HepG2 (cell line): ENCODE results near the gene OST4. TPM values are rescaled to one million over a fixed set of nuclear protein-coding genes. Genes with fewer than 3 reads are reported as not detected.
A peak's percentile ranks its signal among the peaks of the same experiment; 100 is the strongest.

Experiments used
- FLYWCH1 ChIP-seq: sonication (generic); formaldehyde crosslinking; IDR thresholded peaks from 2 replicates; pipeline ENCODE4 v1.8.1; 2023; ENCODE audit warnings: mild to moderate bottlenecking, missing genetic modification reagents
- GABPA ChIP-seq, 2 experiments: IDR thresholded peaks; 2 replicates each; pipeline ENCODE4 v1.6.1; 2011 to 2016; ENCODE audit warnings: low read depth in 2 of 2, low read length in 1 of 2, missing biosample characterization in 1 of 2, missing genetic modification characterization in 1 of 2
- NR2F1 ChIP-seq, 2 experiments: fragments of 450-650 bp in 1 of 2; formaldehyde crosslinking in 1 of 2; IDR thresholded peaks; 2 replicates each; pipeline versions ENCODE4 v1.5.0 to v1.6.1; 2016 to 2020; ENCODE audit warnings: mild to moderate bottlenecking in 1 of 2, missing compliant biosample characterization in 1 of 2, missing genetic modification reagents in 1 of 2, moderate library complexity in 1 of 2
- PAXIP1 ChIP-seq: sonication (generic); formaldehyde crosslinking; conservative IDR thresholded peaks from 2 replicates; pipeline ENCODE4 v1.4.0; 2020; ENCODE audit warnings: mild to moderate bottlenecking, missing genetic modification reagents, moderate library complexity
- PBX2 ChIP-seq: IDR thresholded peaks from 2 replicates; pipeline ENCODE4 v1.6.1; 2016; ENCODE audit warnings: control low read depth
- PHF21A ChIP-seq: sonication (generic); formaldehyde crosslinking; IDR thresholded peaks from 2 replicates; pipeline ENCODE4 v1.5.0; 2020; ENCODE audit warnings: mild to moderate bottlenecking, missing genetic modification reagents
- PREB ChIP-seq: sonication (generic); formaldehyde crosslinking; IDR thresholded peaks from 2 replicates; pipeline ENCODE4 v1.4.0; 2020; ENCODE audit warnings: missing genetic modification reagents
- RFX5 ChIP-seq: IDR thresholded peaks from 2 replicates; pipeline ENCODE4 v1.6.1; 2011; ENCODE audit warnings: low read depth, low read length, improper control_type of control experiment
- SIN3A ChIP-seq: IDR thresholded peaks from 2 replicates; pipeline ENCODE4 v1.6.1; 2011; ENCODE audit warnings: low read depth, mild to moderate bottlenecking, control low read depth, low read length, borderline replicate concordance
- SKI ChIP-seq: fragments of 450-650 bp; IDR thresholded peaks from one replicate; pipeline ENCODE4 v1.6.1; 2018; ENCODE audit warnings: mild to moderate bottlenecking; ENCODE audit not compliant: partially characterized antibody
- TEAD3 ChIP-seq: optimal IDR thresholded peaks from 2 replicates; pipeline ENCODE3; 2016; ENCODE audit warnings: borderline replicate concordance
- THAP11 ChIP-seq: IDR thresholded peaks from 2 replicates; pipeline ENCODE4 v1.6.1; 2016; ENCODE audit warnings: missing biosample characterization, missing genetic modification reagents
- THAP9 ChIP-seq: sonication (generic); formaldehyde crosslinking; IDR thresholded peaks from 2 replicates; pipeline ENCODE4; 2020; ENCODE audit warnings: missing genetic modification reagents, mild to moderate bottlenecking, borderline replicate concordance
- TRIM24 ChIP-seq: sonication (generic); formaldehyde crosslinking; IDR thresholded peaks from 2 replicates; pipeline ENCODE4 v1.8.0; 2022; ENCODE audit warnings: mild to moderate bottlenecking, missing genetic modification reagents
- ZNF550 ChIP-seq: sonication (generic); formaldehyde crosslinking; IDR thresholded peaks from 2 replicates; pipeline ENCODE4 v1.4.0; 2020; ENCODE audit warnings: mild to moderate bottlenecking, missing genetic modification reagents, borderline replicate concordance
- ZNF766 ChIP-seq: sonication (generic); formaldehyde crosslinking; IDR thresholded peaks from 2 replicates; pipeline ENCODE4 v1.5.0; 2020; ENCODE audit warnings: missing genetic modification reagents, borderline replicate concordance
- ZNF772 ChIP-seq: sonication (generic); formaldehyde crosslinking; IDR thresholded peaks from 2 replicates; pipeline ENCODE4 v1.5.0; 2020; ENCODE audit warnings: mild to moderate bottlenecking, missing genetic modification reagents
- ZNF773 ChIP-seq: sonication (generic); formaldehyde crosslinking; IDR thresholded peaks from 2 replicates; pipeline ENCODE4 v1.4.0; 2020; ENCODE audit warnings: missing genetic modification reagents, borderline replicate concordance
- ZSCAN9 ChIP-seq: IDR thresholded peaks from 2 replicates; pipeline ENCODE4 v1.6.1; 2016; ENCODE audit warnings: borderline replicate concordance
- polyA plus RNA-seq, 8 experiments: library from polyadenylated mRNA; depleted of rRNA in 3 of 8; stranded (reverse) in 7 of 8; unstranded in 1 of 8; fragments of >200 nt; fragmentation: Illumina TruSeq in 4 of 8; extraction: Trizol in 4 of 8; gene quantifications; 2 replicates each; pipeline versions ENCODE4 v1.2.1 to v1.2.3, GENCODE V29; 2011 to 2016; ENCODE audit warnings: low read depth in 4 of 8, missing spikeins in 1 of 8, mixed read lengths in 1 of 8; ENCODE audit not compliant: insufficient read depth in 1 of 8
- total RNA-seq, 5 experiments: library from RNA; depleted of rRNA; stranded (reverse); fragments of >200 nt; fragmentation: Illumina TruSeq; extraction: Trizol; gene quantifications; 2 replicates each; pipeline ENCODE4 v1.2.3, GENCODE V29; 2016; ENCODE audit warnings: low read depth in 1 of 5

Gene OST4
- total and polyA plus RNA-seq, 2 of the 13 experiments (the other 11 are each of a cell fraction or from before 2014, with no cell fraction given): 498 to 584 TPM

- TF ChIP-seq PAXIP1: peak; percentile 48; the same call in 1 of the 2 replicates
- no peak for TF ChIP-seq FLYWCH1
- no peak for TF ChIP-seq PREB
- peak; percentile 78; the same call in 1 of the 2 replicates for TF ChIP-seq THAP9 (CRISPR knock-in tag)
- peak; percentile 95 for TF ChIP-seq ZNF772
- TF ChIP-seq PBX2: 0 out of 2 replicates have a peak, but pooled peaks have one; percentile 24
- TF ChIP-seq SKI: no peak
- no peak; a peak in 1 of 4 replicates for TF ChIP-seq NR2F1 (CRISPR knock-in tag; IDR thresholded peaks at IDR 0.05)
- 0 out of 2 replicates have a peak, but pooled peaks have one; percentile 28 for TF ChIP-seq RFX5
- peak; percentile 90 for TF ChIP-seq THAP11 (CRISPR knock-in tag)
- no peak for TF ChIP-seq TRIM24
- TF ChIP-seq ZNF766 (CRISPR knock-in tag): peak; percentile 91
- peak; percentile 79 for TF ChIP-seq PHF21A (CRISPR knock-in tag)
- TF ChIP-seq TEAD3 (CRISPR knock-in tag): peak; percentile 56
- TF ChIP-seq GABPA (IDR thresholded peaks at IDR 0.05; ENCODE audit: low read depth, low read length): no peak; the same call in 1 of the 2 replicates
- peak; percentile 76 for TF ChIP-seq GABPA (CRISPR knock-in tag; IDR thresholded peaks at IDR 0.05; ENCODE audit: low read depth)
- TF ChIP-seq SIN3A: peak; percentile 81
- peak; percentile 51; the same call in 1 of the 2 replicates for TF ChIP-seq ZNF773 (CRISPR knock-in tag)
- TF ChIP-seq ZNF550 (CRISPR knock-in tag): 0 out of 2 replicates have a peak, but pooled peaks have one; percentile 47
- peak; percentile 86 for TF ChIP-seq ZSCAN9 (CRISPR knock-in tag)
Measured at GRCh38 chr2:27050996-27051901, 20.2 kb downstream of the OST4 start, which contains the start of gene AGBL5 (continued).
